ENCODE data around the gene CAMKV. TPM values are rescaled to one million over a fixed set of nuclear protein-coding genes. Genes with fewer than 3 reads are reported as not detected.

CAMKV gene
- total and polyA plus RNA-seq, 2 of the 4 experiments (the other 2 are of a cell fraction), result not detected

DNA sequence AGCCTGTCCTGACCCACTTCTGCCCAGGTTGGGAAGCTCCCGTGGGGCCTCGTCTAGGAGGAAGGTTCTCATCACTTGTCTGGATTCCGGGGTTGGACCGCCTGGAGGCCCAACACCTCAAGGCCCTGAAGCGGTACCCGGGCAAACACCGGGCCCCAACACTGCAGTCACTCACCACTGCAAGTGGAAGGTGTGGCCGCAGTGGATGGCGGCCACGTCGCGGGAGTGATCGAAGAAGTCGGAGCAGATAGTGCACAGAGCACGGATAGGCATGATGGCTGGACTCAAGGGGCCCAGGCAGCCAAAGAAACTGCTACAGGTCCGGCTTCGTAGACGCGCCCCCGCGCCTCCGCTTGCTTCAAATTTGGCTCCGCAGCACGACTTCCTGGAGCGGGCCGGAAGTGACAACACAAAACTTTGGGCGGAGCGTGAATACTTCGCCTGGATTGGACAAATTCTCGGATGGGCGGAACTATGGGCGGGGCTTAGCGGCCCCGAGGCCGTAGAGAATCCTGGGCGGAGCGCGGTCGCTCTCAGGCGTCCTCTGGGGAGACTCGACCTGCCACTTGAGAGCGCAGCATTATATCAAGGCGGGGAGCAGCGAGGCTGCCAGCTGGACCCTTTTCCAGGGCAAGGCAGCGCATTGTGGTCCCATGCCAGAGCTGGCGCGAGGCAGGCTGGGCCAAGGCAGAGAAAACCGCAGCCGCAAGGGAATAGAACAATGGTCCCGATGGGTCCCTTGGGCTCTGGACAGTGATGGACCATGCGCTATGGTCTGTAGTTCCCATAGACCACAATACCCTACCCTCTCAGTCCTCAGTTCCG lies 13.3 kb downstream of the CAMKV start, which contains the start of gene TRAIP:
TSS of gene TRAIP (minus strand) at position 384 of the 825 bp plus-strand sequence. CDS start at position 273, 111 bp downstream.
- Histone ChIP-seq H3K23ac (ENCODE audit: low read depth, low read length) (peak within 1 kb of the TSS; percentile 63), H3K4me3 (ENCODE audit: insufficient read depth, low read depth, low read length) (peak within 1 kb of the TSS; percentile 81), H2BK15ac (ENCODE audit: low read depth, low read length) (no peak within 1 kb of the TSS), H2AK5ac (ENCODE audit: low read depth, low read length) (peak within 1 kb of the TSS; percentile 20), H3K9me1 (ENCODE audit: insufficient read depth, low read length) (peaks cover 8% of the 10 kb centered on the region), H3K79me1 (ENCODE audit: low read depth in 1 of 2, low read length in 2 of 2) (peaks cover 14 to 17% of the 10 kb centered on the region in 2 experiments), H2AFZ (replicated peaks; ENCODE audit: low read length, poor library complexity) (peak within 1 kb of the TSS; percentile 100), H3K18ac (ENCODE audit: low read depth, low read length) (peak within 1 kb of the TSS; percentile 30; the same call in 1 of the 2 replicates), H2BK5ac (ENCODE audit: low read depth, low read length, poor library complexity, severe bottlenecking) (peak within 1 kb of the TSS; percentile 34), H2BK120ac (ENCODE audit: low read depth, low read length) (peak within 1 kb of the TSS; percentile 32; the same call in 1 of the 2 replicates), H3K27ac (ENCODE audit: insufficient read depth, low read length) (peak within 1 kb of the TSS; percentile 51), H3K4me1 (ENCODE audit: control insufficient read depth, insufficient read depth, low read length) (peaks cover 2% of the 10 kb centered on the region; the same call in 1 of the 2 replicates), H3K4me2 (ENCODE audit: low read depth, low read length) (peak within 1 kb of the TSS; percentile 83), H3K14ac (replicated peaks; ENCODE audit: low read depth, low read length) (peak within 1 kb of the TSS; percentile 95), H3K36me3 (ENCODE audit: control insufficient read depth, insufficient read depth, low read length) (no peaks in the 10 kb centered on the region), H4K91ac (ENCODE audit: insufficient read depth, low read depth, low read length) (peak within 1 kb of the TSS; percentile 74), H3K56ac (ENCODE audit: extremely low read depth, insufficient read depth, low read length) (no peak within 1 kb of the TSS), H3K9me3 (ENCODE audit: control insufficient read depth, insufficient read depth, low read length) (no peaks in the 10 kb centered on the region), H2BK20ac (ENCODE audit: low read depth, low read length) (no peak within 1 kb of the TSS), H2AK9ac (replicated peaks; ENCODE audit: low read depth, low read length, poor library complexity) (peak within 1 kb of the TSS; percentile 93), H3K9ac (ENCODE audit: low read depth, low read length) (peak within 1 kb of the TSS; percentile 66), H3K4ac (ENCODE audit: low read depth, low read length) (peak within 1 kb of the TSS; percentile 91), H4K5ac (ENCODE audit: low read depth, low read length) (peak within 1 kb of the TSS; percentile 85), H4K8ac (ENCODE audit: low read depth in 2 of 2, low read length in 2 of 2) (peak within 1 kb of the TSS; percentile 90 to 99), H3K27me3 (ENCODE audit: control insufficient read depth, insufficient read depth, low read length) (peaks cover 5% of the 10 kb centered on the region), H4K20me1 (ENCODE audit: insufficient read depth, low read length) (no peaks in the 10 kb centered on the region)
- BruUV-seq (replicated peaks), result no TSS peak
- WGBS, 2 experiments (ENCODE audit: extremely low coverage in 2 of 2, insufficient read length in 1 of 2), result 1% methylated on average over 28 of the region's 52 CpGs; no CpG with 5 or more reads in 1 of the 2 experiments
- dilution Hi-C loops (cut with HindIII; ENCODE audit: low sequenced_read_pairs, unreplicated experiment), result no loop called here
- peak; percentile 88 for DNase-seq
- intact Hi-C loops (cut with micrococcal nuclease), result no loop called here
- in situ Hi-C loops (cut with MboI; ENCODE audit: low sequenced_read_pairs), result no loop called here
- ATAC-seq (ENCODE audit: low read depth), result peak; percentile 100
- ChIA-PET POLR2A (ENCODE audit: unreplicated experiment) (no interaction called here), CTCF (interaction anchor here (0.6 kb wide), 1 partner anchor 13 kb away, joined by 3 read pairs; no protein-coding TSS in a partner anchor)
- TF ChIP-seq RCOR1 (IDR thresholded peaks at IDR 0.05; ENCODE audit: insufficient replicate concordance, low read length), result no peak
- TF ChIP-seq MXI1 (IDR thresholded peaks at IDR 0.05; ENCODE audit: borderline replicate concordance, low read depth, low read length), result peak; percentile 88
- TF ChIP-seq RFX5 (IDR thresholded peaks at IDR 0.05; ENCODE audit: low read depth, low read length), result no peak
